Measurements from ENCODE around the gene PRKG1.
A peak's percentile ranks its signal among the peaks of the same experiment; 100 is the strongest.

The PRKG1 gene

DNA sequence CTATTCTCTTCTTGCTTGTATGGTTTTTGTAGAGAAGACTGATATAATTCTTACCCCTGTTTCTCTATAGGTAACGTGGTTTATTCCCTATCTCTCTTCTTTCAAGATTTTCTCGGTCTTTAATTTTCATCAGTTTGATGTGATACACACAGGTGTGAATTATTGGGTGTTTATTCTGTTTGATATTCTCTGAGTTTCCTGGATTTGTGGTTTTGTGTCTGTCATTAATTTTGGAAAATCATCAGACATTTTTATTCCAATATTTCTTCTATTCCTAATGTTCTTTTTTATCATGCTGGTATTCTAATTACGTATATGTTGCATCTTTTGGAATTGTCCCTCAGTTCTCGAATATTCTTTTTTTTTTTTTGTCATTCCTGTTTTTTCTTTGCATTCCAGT is 850.1 kb downstream of the PRKG1 start:
- ATAC-seq (no peak), DNase-seq (no peak)
- Mint-ChIP-seq H3K4me3 (no peak overlapping the region), H3K27ac (no peak overlapping the region), H3K9me3 (no peaks in the 10 kb centered on the region), H3K27me3 (no peaks in the 10 kb centered on the region), H3K4me1 (no peaks in the 10 kb centered on the region)

DNA sequence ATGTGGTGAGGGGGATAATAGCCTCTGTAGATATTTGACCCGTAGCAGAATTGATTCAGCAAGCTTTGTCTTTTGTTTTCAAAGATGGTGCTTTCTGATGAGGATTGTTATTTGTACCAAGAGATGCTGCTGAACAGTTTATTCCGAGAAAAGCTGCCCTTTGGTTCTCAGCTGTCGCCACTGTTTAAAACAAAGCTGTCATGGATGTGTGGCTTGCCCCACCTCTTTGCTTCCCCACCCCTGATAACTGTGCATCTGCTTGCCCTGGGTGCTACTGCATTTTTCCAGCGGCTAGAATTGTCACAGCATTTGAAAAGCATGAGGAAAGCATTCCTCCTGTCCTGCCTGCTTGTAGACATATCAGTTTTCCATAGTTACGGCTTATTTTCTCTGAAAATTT is 852.0 kb downstream of the PRKG1 start:
- ATAC-seq (no peak), DNase-seq (no peak)
- no peaks in the 10 kb centered on the region for H3K4me1 Mint-ChIP-seq
- no peak overlapping the region for H3K27ac Mint-ChIP-seq
- no peaks in the 10 kb centered on the region for H3K27me3 Mint-ChIP-seq
- H3K9me3 Mint-ChIP-seq, result no peaks in the 10 kb centered on the region
- no peak overlapping the region for H3K4me3 Mint-ChIP-seq

DNA sequence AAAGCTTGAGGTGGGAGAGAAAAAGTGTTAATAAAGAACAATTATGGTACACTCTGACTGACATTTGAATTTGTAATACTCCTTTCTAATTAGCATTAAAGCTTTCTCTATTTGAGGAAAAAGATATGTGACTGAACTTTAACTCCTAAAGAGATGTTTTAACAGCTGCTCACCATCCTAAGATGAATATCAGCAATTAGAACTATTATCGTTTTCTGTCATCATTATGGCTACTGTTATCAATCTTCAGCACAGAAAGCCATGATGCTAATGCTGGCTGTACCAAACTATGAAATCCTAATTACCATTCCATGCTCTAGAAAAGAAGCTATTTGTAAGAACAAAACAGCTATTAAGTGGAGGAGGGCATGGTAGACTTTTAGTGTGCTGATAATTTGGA is 853.9 kb downstream of the PRKG1 start:
- Mint-ChIP-seq H3K4me3 (no peak overlapping the region), H3K9me3 (no peaks in the 10 kb centered on the region), H3K27me3 (no peaks in the 10 kb centered on the region), H3K27ac (no peak overlapping the region), H3K4me1 (no peaks in the 10 kb centered on the region)
- no peak for DNase-seq
- no peak for ATAC-seq

DNA sequence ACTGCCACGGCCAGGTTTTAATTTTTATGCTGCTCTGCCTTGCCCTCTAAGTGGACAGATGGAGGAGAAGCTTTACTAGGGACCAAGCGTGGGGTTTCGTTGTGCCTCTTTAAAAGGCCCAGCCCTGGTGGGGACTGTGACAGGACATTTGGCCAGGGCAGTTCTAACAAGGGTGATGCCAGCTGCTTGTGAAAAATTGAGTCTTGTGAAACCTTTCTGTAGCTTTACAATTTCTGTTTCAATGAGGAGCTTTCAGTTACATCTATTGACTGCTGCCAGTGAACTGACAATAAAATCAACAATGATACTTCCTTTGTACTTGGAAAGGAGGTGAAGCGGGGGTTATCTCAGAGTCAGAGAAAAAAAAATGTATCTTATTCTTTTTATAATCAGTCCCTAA is 858.2 kb downstream of the PRKG1 start:
- ATAC-seq, result no peak
- Mint-ChIP-seq H3K4me1 (no peaks in the 10 kb centered on the region), H3K9me3 (no peaks in the 10 kb centered on the region), H3K4me3 (no peak overlapping the region), H3K27ac (no peak overlapping the region), H3K27me3 (no peaks in the 10 kb centered on the region)
- DNase-seq, result no peak

DNA sequence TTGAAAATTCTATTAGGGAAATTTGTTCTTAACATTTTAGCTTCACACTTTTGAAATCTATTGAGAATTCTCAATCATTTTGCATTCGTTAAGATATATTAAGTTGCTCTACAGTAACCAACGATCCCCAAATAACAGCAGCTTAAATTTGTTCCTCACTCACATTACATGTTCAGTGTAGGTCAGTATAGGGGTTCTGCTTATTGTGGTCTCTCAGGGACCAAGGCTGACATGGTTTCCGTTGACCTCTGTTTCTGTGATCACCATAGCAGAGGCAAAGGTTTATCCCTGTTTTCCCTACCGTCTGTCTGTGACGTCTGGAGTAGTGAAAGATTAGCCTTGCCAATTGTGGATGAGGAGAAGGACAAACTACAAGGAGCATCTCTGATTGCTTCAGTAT is 860.1 kb downstream of the PRKG1 start:
- H3K4me1 Mint-ChIP-seq, result no peaks in the 10 kb centered on the region

DNA sequence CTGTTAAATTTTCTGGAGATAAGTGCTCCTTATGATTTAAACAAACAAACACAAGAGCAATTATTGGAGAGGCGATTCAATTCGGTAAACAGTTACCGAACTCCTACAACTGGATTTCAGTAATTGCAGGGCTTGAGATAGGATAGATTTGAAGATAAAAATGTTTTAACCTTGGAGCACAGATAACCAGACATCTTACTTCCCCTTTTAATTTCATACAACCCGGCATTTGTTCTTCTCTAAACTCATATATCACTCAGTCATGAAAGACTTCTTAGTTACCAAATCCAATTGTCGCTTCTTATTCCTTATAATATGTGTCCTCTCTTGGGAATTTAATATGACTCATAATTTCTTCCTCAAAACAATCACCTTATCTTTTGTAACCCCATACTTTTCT is 861.1 kb downstream of the PRKG1 start:
- no peak overlapping the region for H3K27ac Mint-ChIP-seq
- ATAC-seq (no peak), DNase-seq (no peak)
- H3K27me3 Mint-ChIP-seq, result no peaks in the 10 kb centered on the region
- no peaks in the 10 kb centered on the region for H3K4me1 Mint-ChIP-seq
- H3K9me3 Mint-ChIP-seq, result no peaks in the 10 kb centered on the region
- no peak overlapping the region for H3K4me3 Mint-ChIP-seq

More for the DNA sequence above, 860.1 kb downstream of the PRKG1 start:
- Mint-ChIP-seq H3K9me3 (no peaks in the 10 kb centered on the region), H3K27me3 (no peaks in the 10 kb centered on the region), H3K27ac (no peak overlapping the region), H3K4me3 (no peak overlapping the region)
- ATAC-seq, result no peak
- DNase-seq, result no peak

DNA sequence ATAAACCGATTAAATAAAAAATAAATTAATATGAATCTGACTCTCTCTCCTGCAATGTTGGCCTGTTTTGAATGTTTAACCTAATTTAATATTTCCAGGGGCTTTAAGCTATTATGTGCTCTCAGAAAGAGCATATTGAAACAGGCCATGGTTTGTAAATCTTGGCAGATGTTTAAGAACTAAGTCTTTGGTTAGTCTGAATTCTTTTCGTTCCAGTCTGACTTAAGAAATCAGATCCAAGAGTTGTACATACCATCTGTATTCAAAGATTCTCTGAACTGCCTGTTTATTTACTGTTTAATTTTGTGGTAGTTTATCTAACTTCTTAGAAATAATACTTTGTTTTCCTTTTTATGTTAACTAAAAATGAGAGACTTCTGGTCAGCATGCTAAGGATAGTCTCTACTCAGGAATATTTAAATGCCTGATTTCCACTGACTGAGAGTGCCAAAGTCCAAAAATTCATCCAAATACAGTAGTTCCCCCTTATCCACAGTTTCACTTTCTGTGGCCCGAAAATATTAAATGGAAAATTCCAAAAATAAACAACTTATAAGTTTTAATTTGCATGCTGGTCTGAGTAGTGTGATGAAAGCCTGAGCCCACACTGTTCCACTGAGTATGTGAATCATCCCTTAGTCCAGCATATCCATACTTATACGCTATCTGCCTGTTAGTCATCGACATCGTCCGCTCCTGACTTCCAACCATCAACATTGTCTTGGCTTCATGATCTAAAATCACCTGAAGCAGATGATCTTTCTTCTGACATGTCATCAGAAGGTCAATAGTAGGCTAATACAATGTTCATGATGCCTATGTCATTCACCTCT is 863.2 kb downstream of the PRKG1 start:
- Mint-ChIP-seq H3K4me3 (no peak overlapping the region), H3K9me3 (no peaks in the 10 kb centered on the region), H3K27me3 (no peaks in the 10 kb centered on the region), H3K4me1 (no peaks in the 10 kb centered on the region), H3K27ac (no peak overlapping the region)
- ATAC-seq (no peak), DNase-seq (no peak)

DNA sequence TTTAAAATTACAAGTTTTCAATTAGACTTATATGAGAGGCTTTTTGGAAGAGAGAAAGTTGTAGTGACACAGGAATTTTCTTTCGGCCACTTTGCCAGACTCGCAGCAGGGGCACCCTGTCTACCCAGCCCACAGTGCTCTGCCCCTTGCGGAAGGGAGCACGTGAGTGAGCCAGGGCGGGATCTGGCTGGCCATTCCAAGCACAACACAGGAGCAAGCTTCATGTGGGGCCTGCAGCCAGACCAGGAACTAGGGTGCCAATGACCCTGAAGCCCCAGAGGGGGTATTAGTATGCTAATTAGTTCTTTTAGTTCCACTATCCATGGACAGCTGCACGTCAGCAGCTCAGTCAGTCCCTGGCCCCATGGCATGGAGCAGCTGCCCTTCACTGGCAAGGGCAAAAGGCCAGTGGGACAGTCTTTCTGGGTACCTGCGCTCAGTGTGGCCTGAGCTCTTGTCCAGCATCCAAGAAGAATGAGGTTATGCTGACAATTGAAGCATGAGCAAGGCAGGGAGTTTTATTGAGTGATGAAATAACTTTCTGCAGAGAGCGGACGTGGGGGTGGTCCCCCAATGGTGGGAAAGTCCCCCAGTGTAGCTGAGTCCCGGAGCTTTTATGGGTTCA is 876.2 kb downstream of the PRKG1 start:
- no peak for ATAC-seq
- peak overlapping the region in 1 of 2 donors; percentile 34 for H3K27ac Mint-ChIP-seq
- H3K9me3 Mint-ChIP-seq, result no peaks in the 10 kb centered on the region
- H3K27me3 Mint-ChIP-seq, result no peaks in the 10 kb centered on the region
- no peak overlapping the region for H3K4me3 Mint-ChIP-seq
- no peak for DNase-seq
- no peaks in the 10 kb centered on the region for H3K4me1 Mint-ChIP-seq

DNA sequence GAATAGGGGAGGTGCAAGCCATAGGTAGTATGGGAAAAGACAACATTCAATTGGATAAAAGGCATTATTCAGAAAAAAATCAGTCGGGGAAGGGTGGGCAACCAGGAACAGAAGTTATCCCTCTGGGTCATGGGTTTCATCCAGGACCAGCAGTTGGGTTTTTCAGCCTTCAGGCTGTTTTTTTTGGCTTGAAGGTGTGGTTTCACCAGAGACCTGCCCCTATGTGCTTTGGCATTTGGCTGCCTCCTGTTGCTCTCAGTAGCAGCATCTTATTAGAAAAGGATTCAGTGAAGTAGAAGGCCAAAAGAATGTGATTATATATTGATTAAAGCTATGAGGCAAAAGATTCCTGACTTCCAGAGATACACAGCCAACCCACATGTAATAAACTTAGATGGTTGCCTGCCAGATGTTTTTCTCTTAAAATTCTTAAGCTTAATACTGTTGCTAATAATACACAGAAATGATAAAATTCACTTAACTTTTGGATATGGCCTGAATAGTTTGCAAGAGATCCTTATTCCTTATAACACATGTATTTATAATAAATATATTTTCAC is 876.8 kb downstream of the PRKG1 start:
- H3K4me1 Mint-ChIP-seq, result no peaks in the 10 kb centered on the region
- ATAC-seq (no peak), DNase-seq (no peak)
- no peak overlapping the region for H3K4me3 Mint-ChIP-seq
- H3K27me3 Mint-ChIP-seq, result no peaks in the 10 kb centered on the region
- H3K27ac Mint-ChIP-seq, result no peak overlapping the region
- no peaks in the 10 kb centered on the region for H3K9me3 Mint-ChIP-seq

DNA sequence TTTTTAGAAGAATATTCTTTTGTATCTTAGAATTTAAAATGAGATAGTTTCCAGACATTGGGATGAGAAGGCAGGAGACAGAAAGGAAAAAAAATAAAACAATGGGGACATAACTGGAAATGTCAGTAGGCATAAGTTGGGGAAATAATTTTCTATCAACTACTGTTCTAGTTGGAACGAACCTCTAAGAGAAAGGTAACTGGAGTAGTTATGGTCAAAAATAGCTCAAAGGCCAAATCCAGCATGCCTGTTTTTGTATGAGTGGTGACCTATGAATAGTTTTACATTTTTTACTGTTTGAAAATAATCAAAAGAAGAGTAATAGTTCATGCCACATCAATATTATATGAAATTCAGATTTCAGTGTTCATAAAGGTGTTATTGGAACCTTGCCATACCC is 877.3 kb downstream of the PRKG1 start:
- peaks cover 3% of the 10 kb centered on the region for H3K27me3 Mint-ChIP-seq

DNA sequence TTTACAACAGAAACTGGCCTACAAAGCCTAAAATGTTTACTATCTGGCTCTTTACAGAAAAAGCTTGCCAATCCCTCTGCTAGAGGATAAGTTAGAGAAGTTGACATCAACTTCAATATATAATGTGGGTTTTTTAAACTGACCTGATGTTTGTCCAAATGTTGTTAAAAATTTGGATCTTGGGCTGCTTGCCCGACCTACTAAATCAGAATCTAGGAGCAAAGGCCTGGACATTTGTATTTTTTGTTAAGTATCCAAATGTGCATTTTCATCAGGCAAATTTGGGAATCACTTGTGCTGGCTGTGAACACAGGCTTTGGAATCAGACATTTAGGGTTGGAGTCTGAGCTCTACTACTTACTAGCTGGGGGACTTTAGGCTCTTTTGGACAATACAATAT is 877.8 kb downstream of the PRKG1 start:
- peaks cover 7% of the 10 kb centered on the region for H3K27me3 Mint-ChIP-seq
- no peak overlapping the region for H3K4me3 Mint-ChIP-seq
- H3K27ac Mint-ChIP-seq, result no peak overlapping the region
- DNase-seq (no peak), ATAC-seq (no peak)
- no peaks in the 10 kb centered on the region for H3K4me1 Mint-ChIP-seq
- no peaks in the 10 kb centered on the region for H3K9me3 Mint-ChIP-seq

More for the DNA sequence above, 877.3 kb downstream of the PRKG1 start:
- Mint-ChIP-seq H3K9me3 (no peaks in the 10 kb centered on the region), H3K4me1 (no peaks in the 10 kb centered on the region), H3K27ac (no peak overlapping the region), H3K4me3 (no peak overlapping the region)
- DNase-seq, result no peak
- ATAC-seq, result no peak

DNA sequence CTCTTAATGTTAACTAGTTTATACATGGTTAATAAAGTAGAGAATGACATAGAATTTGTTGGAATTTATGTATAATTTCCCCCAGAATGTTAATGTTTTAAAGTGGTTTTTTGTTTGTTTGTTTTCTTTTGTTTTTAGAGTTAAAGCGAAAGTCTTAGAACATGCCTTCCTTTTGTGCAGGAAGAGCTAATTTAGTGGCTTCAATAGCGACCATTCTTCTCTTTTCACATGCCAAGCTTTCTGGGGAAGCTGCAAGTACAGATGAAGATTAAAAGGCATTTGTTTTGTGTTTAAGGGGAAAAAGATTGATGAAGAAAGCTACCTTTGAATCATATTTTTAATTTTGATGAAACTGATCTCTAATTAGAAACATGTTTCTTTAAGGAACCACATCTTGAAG is 881.4 kb downstream of the PRKG1 start:
- H3K27ac Mint-ChIP-seq, result no peak overlapping the region

DNA sequence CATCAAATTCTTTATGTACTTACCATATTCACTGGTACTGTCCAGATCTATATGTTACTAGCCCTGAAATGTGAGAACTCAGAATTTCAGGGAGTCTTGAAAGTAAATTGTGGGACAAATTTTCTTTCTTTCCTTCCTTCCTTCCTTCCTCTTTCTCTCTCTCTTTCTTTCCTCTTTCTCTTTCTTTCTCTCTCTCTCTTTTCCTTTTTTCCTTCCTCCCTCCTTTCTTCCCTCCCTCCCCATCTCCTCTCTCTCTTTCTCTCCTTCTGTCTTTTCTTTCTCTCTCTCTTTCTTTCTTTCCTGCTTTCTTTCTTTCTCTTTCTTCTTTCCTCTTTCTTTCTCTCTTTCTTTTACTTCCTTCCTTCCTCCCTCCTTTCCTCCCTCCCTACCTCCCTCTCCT is 882.5 kb downstream of the PRKG1 start:
- H3K27me3 Mint-ChIP-seq, result peaks cover 18% of the 10 kb centered on the region
- H3K9me3 Mint-ChIP-seq, result no peaks in the 10 kb centered on the region
- no peak for ATAC-seq
- H3K27ac Mint-ChIP-seq, result peak overlapping the region in 1 of 2 donors; percentile 29
- DNase-seq, result no peak
- no peak overlapping the region for H3K4me3 Mint-ChIP-seq
- H3K4me1 Mint-ChIP-seq, result no peaks in the 10 kb centered on the region

More for the DNA sequence above, 881.4 kb downstream of the PRKG1 start:
- DNase-seq (no peak), ATAC-seq (no peak)
- no peaks in the 10 kb centered on the region for H3K9me3 Mint-ChIP-seq
- H3K4me3 Mint-ChIP-seq, result no peak overlapping the region
- H3K4me1 Mint-ChIP-seq, result no peaks in the 10 kb centered on the region
- H3K27me3 Mint-ChIP-seq, result peaks cover 12% of the 10 kb centered on the region

DNA sequence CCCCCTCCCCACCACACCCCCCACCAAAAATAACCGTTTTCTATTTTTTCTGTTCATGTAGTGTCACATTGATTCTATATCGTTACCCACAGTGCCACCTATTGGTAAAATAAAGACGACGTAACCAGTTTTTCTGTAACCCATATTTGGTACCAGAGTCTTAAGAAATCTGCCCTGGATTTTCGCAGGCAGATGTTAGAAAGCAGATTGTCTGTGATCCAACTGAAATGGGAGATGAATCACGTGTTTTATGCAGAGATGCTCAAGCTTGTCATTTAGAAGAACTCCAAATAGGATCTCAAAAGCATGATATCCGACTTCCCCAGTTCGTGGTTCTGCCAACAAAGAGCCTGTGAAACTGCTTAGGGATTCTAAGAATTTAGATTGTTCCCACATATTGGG is 886.2 kb downstream of the PRKG1 start:
- ATAC-seq (no peak), DNase-seq (peak in 1 of 2 donors; percentile 4)
- no peaks in the 10 kb centered on the region for H3K9me3 Mint-ChIP-seq
- H3K27ac Mint-ChIP-seq, result no peak overlapping the region
- peaks cover 20% of the 10 kb centered on the region for H3K27me3 Mint-ChIP-seq
- H3K4me3 Mint-ChIP-seq, result no peak overlapping the region
- H3K4me1 Mint-ChIP-seq, result no peaks in the 10 kb centered on the region

DNA sequence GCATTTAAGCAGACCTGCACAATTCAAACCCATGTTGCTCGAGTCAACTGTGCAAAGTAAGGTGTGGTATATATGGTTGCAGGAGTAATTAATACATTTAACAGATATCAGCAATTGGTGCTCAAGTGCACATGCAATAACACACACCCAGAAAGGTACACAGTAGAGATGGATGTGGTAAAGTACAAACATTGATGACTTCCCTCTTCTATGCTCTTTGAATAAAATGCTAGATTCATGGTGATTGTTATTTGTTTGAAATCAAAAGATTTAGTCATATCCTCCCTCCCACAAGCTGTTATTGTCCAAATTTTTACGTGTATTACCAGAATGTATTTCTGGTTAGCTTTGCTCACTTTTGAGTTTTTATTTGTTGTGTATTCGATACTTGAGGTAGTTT is 887.1 kb downstream of the PRKG1 start:
- ATAC-seq (no peak), DNase-seq (no peak)
- Mint-ChIP-seq H3K27ac (no peak overlapping the region), H3K27me3 (peaks cover 19% of the 10 kb centered on the region), H3K4me1 (no peaks in the 10 kb centered on the region), H3K9me3 (no peaks in the 10 kb centered on the region), H3K4me3 (no peak overlapping the region)

DNA sequence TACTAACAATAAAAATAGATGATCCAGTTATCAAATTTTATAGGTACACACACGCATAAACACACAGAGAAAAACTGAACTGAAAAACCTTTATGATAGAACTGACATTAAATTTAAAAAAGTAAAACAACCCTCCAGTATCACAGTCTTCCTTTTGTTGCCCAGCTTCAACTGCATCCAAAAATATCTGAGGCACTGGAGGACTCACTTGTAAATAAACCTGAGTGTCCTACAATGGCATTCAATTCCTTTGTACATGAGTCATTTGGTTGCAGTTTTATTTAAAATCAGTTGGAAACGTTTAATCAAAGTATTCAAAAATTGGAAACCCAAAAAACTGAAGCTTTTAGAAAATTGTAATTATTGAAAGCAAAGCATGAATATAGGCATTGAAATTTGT is 890.3 kb downstream of the PRKG1 start:
- Mint-ChIP-seq H3K27me3 (peaks cover 7% of the 10 kb centered on the region), H3K4me3 (no peak overlapping the region), H3K27ac (no peak overlapping the region), H3K9me3 (no peaks in the 10 kb centered on the region), H3K4me1 (no peaks in the 10 kb centered on the region)
- ATAC-seq (no peak), DNase-seq (no peak)

Data from stimulated activated naive CD8-positive, alpha-beta T cell treated with anti-CD3 and anti-CD28 coated beads, Interleukin-15, amount 100 ng/mL, for 72 hours (primary cell).